Erythroblast (primary cell): ENCODE results near the gene REN.

Experiments
- GATA1 ChIP-seq: IDR thresholded peaks from 2 replicates; pipeline ENCODE4 v1.6.1; 2011; ENCODE audit warnings: low read depth, mild to moderate bottlenecking, control low read depth, low read length, moderate library complexity
- POLR2A ChIP-seq: IDR thresholded peaks from 2 replicates; pipeline ENCODE4 v1.6.1; 2011; ENCODE audit warnings: mild to moderate bottlenecking, low read length

GRCh38 chr1:204146309-204146708 lies 19.8 kb downstream of the REN start:
- no peak for TF ChIP-seq POLR2A
- TF ChIP-seq GATA1 = no peak
